ENCODE results near the gene ZBTB16. TPM values are rescaled to one million over a fixed set of nuclear protein-coding genes. Genes with fewer than 3 reads are reported as not detected.

The ZBTB16 gene
- total RNA-seq, 1 donor: under 0.01 TPM

GRCh38 chr11:114263513-114264170, 204.1 kb downstream of the ZBTB16 start:
- no peak for TF ChIP-seq CTCF (IDR thresholded peaks at IDR 0.05; ENCODE audit: extremely low read depth, low read depth, low read length)
- no peaks in the 10 kb centered on the region for H3K79me2 ChIP-seq (ENCODE audit: insufficient read depth, low read length)
- H4K20me1 ChIP-seq (ENCODE audit: insufficient read depth, low read length): no peaks in the 10 kb centered on the region
- peaks cover 14% of the 10 kb centered on the region for H3K27me3 ChIP-seq (ENCODE audit: insufficient read depth, low read length)
- H3K4me1 ChIP-seq (ENCODE audit: insufficient read depth, low read length): no peaks in the 10 kb centered on the region
- no peaks in the 10 kb centered on the region for H3K9me3 ChIP-seq (ENCODE audit: low read depth, low read length)
- no peak overlapping the region for H2AFZ ChIP-seq (ENCODE audit: low read length)
- DNase-seq (ENCODE audit: insufficient read length, low spot score, missing footprints): no peak
- no peak overlapping the region for H3K27ac ChIP-seq (ENCODE audit: low read depth, low read length)
- no peak overlapping the region for H3K4me3 ChIP-seq (ENCODE audit: insufficient read depth, low read length)
- no peak overlapping the region for H3K4me2 ChIP-seq (ENCODE audit: insufficient read depth, low read length)
- H3K36me3 ChIP-seq (ENCODE audit: insufficient read depth, low read length): no peaks in the 10 kb centered on the region

- H3K4me1 ChIP-seq (ENCODE audit: insufficient read depth, low read length): no peaks in the 10 kb centered on the region
- no peaks in the 10 kb centered on the region for H3K9me3 ChIP-seq (ENCODE audit: low read depth, low read length)
- no peaks in the 10 kb centered on the region for H3K36me3 ChIP-seq (ENCODE audit: insufficient read depth, low read length)
- no peak overlapping the region for H3K4me2 ChIP-seq (ENCODE audit: insufficient read depth, low read length)
- H3K79me2 ChIP-seq (ENCODE audit: insufficient read depth, low read length): no peaks in the 10 kb centered on the region
- no peak overlapping the region for H3K27ac ChIP-seq (ENCODE audit: low read depth, low read length)
- H2AFZ ChIP-seq (ENCODE audit: low read length): no peak overlapping the region
- TF ChIP-seq CTCF (IDR thresholded peaks at IDR 0.05; ENCODE audit: extremely low read depth, low read depth, low read length): no peak
- DNase-seq (ENCODE audit: insufficient read length, low spot score, missing footprints): no peak
- H3K27me3 ChIP-seq (ENCODE audit: insufficient read depth, low read length): peaks cover 14% of the 10 kb centered on the region
- no peaks in the 10 kb centered on the region for H4K20me1 ChIP-seq (ENCODE audit: insufficient read depth, low read length)
- no peak overlapping the region for H3K4me3 ChIP-seq (ENCODE audit: insufficient read depth, low read length)
Measured at GRCh38 chr11:114264381-114264780, 204.9 kb downstream of the ZBTB16 start.

GRCh38 chr11:114265122-114265878, 205.8 kb downstream of the ZBTB16 start:
- no peak overlapping the region for H3K4me3 ChIP-seq (ENCODE audit: insufficient read depth, low read length)
- no peak overlapping the region for H3K27ac ChIP-seq (ENCODE audit: low read depth, low read length)
- no peaks in the 10 kb centered on the region for H3K36me3 ChIP-seq (ENCODE audit: insufficient read depth, low read length)
- H3K79me2 ChIP-seq (ENCODE audit: insufficient read depth, low read length): no peaks in the 10 kb centered on the region
- TF ChIP-seq CTCF (IDR thresholded peaks at IDR 0.05; ENCODE audit: extremely low read depth, low read depth, low read length): no peak
- no peak for DNase-seq (ENCODE audit: insufficient read length, low spot score, missing footprints)
- no peak overlapping the region for H2AFZ ChIP-seq (ENCODE audit: low read length)
- H3K4me1 ChIP-seq (ENCODE audit: insufficient read depth, low read length): no peaks in the 10 kb centered on the region
- no peaks in the 10 kb centered on the region for H4K20me1 ChIP-seq (ENCODE audit: insufficient read depth, low read length)
- H3K4me2 ChIP-seq (ENCODE audit: insufficient read depth, low read length): no peak overlapping the region
- H3K27me3 ChIP-seq (ENCODE audit: insufficient read depth, low read length): peaks cover 15% of the 10 kb centered on the region
- H3K9me3 ChIP-seq (ENCODE audit: low read depth, low read length): no peaks in the 10 kb centered on the region

GRCh38 chr11:114269498-114269897, 210.0 kb downstream of the ZBTB16 start:
- no peak for TF ChIP-seq CTCF (IDR thresholded peaks at IDR 0.05; ENCODE audit: extremely low read depth, low read depth, low read length)
- Histone ChIP-seq H3K79me2 (ENCODE audit: insufficient read depth, low read length) (no peaks in the 10 kb centered on the region), H2AFZ (ENCODE audit: low read length) (no peak overlapping the region), H4K20me1 (ENCODE audit: insufficient read depth, low read length) (no peaks in the 10 kb centered on the region), H3K9me3 (ENCODE audit: low read depth, low read length) (no peaks in the 10 kb centered on the region), H3K27ac (ENCODE audit: low read depth, low read length) (no peak overlapping the region), H3K4me1 (ENCODE audit: insufficient read depth, low read length) (no peaks in the 10 kb centered on the region), H3K27me3 (ENCODE audit: insufficient read depth, low read length) (peaks cover 39% of the 10 kb centered on the region), H3K4me2 (ENCODE audit: insufficient read depth, low read length) (no peak overlapping the region), H3K4me3 (ENCODE audit: insufficient read depth, low read length) (no peak overlapping the region), H3K36me3 (ENCODE audit: insufficient read depth, low read length) (no peaks in the 10 kb centered on the region)
- no peak for DNase-seq (ENCODE audit: insufficient read length, low spot score, missing footprints)
